ENCODE measurements around the gene LRRIQ3. TPM values are rescaled to one million over a fixed set of nuclear protein-coding genes. Genes with fewer than 3 reads are reported as not detected.

The LRRIQ3 gene
- total RNA-seq, 1 donor from 2014 or later, result 0.21 TPM

GRCh38 chr1:74237035-74237434 is 39.1 kb upstream of the LRRIQ3 start:
- H3K4me1 Mint-ChIP-seq (ENCODE audit: unreplicated experiment), result no peaks in the 10 kb centered on the region
- DNase-seq (ENCODE audit: low spot score), result no peak
- no peaks in the 10 kb centered on the region for H3K36me3 Mint-ChIP-seq (ENCODE audit: low read depth, unreplicated experiment)
- no peaks in the 10 kb centered on the region for H3K27me3 Mint-ChIP-seq (ENCODE audit: unreplicated experiment)
- H3K27ac Mint-ChIP-seq (ENCODE audit: unreplicated experiment), result no peak overlapping the region
- H3K9me3 Mint-ChIP-seq (ENCODE audit: unreplicated experiment), result no peaks in the 10 kb centered on the region
- H3K4me3 Mint-ChIP-seq (ENCODE audit: unreplicated experiment), result no peak overlapping the region
- no peak for TF ChIP-seq CTCF (IDR thresholded peaks at IDR 0.05; ENCODE audit: unreplicated experiment)

- Mint-ChIP-seq H3K4me3 (ENCODE audit: unreplicated experiment) (no peak overlapping the region), H3K36me3 (ENCODE audit: low read depth, unreplicated experiment) (no peaks in the 10 kb centered on the region), H3K4me1 (ENCODE audit: unreplicated experiment) (no peaks in the 10 kb centered on the region), H3K27me3 (ENCODE audit: unreplicated experiment) (no peaks in the 10 kb centered on the region), H3K27ac (ENCODE audit: unreplicated experiment) (no peak overlapping the region), H3K9me3 (ENCODE audit: unreplicated experiment) (no peaks in the 10 kb centered on the region)
- no peak for DNase-seq (ENCODE audit: low spot score)
- TF ChIP-seq CTCF (IDR thresholded peaks at IDR 0.05; ENCODE audit: unreplicated experiment), result no peak
Measured at GRCh38 chr1:74236440-74236839, 38.5 kb upstream of the LRRIQ3 start.

GRCh38 chr1:74235153-74235552 is 37.2 kb upstream of the LRRIQ3 start, which contains the start of gene TNNI3K:
TNNI3K (plus strand) TSS chr1:74235387; CDS start chr1:74235452, 65 bp downstream.
- Mint-ChIP-seq H3K9me3 (ENCODE audit: unreplicated experiment) (no peaks in the 10 kb centered on the region), H3K36me3 (ENCODE audit: low read depth, unreplicated experiment) (no peaks in the 10 kb centered on the region), H3K27me3 (ENCODE audit: unreplicated experiment) (no peaks in the 10 kb centered on the region), H3K27ac (ENCODE audit: unreplicated experiment) (no peak within 1 kb of the TSS), H3K4me3 (ENCODE audit: unreplicated experiment) (no peak within 1 kb of the TSS), H3K4me1 (ENCODE audit: unreplicated experiment) (no peaks in the 10 kb centered on the region)
- DNase-seq (ENCODE audit: low spot score), result no peak
- TF ChIP-seq CTCF (IDR thresholded peaks at IDR 0.05; ENCODE audit: unreplicated experiment), result no peak

- no peak for DNase-seq (ENCODE audit: low spot score)
- no peaks in the 10 kb centered on the region for H3K4me1 Mint-ChIP-seq (ENCODE audit: unreplicated experiment)
- no peak overlapping the region for H3K4me3 Mint-ChIP-seq (ENCODE audit: unreplicated experiment)
- no peak for TF ChIP-seq CTCF (IDR thresholded peaks at IDR 0.05; ENCODE audit: unreplicated experiment)
- no peaks in the 10 kb centered on the region for H3K36me3 Mint-ChIP-seq (ENCODE audit: low read depth, unreplicated experiment)
- H3K9me3 Mint-ChIP-seq (ENCODE audit: unreplicated experiment), result no peaks in the 10 kb centered on the region
- no peak overlapping the region for H3K27ac Mint-ChIP-seq (ENCODE audit: unreplicated experiment)
- H3K27me3 Mint-ChIP-seq (ENCODE audit: unreplicated experiment), result no peaks in the 10 kb centered on the region
Measured at GRCh38 chr1:74223453-74223852, 25.5 kb upstream of the LRRIQ3 start.

- H3K9me3 Mint-ChIP-seq (ENCODE audit: unreplicated experiment), result no peaks in the 10 kb centered on the region
Measured at GRCh38 chr1:74222701-74223100, 24.7 kb upstream of the LRRIQ3 start.

More at GRCh38 chr1:74222701-74223100, 24.7 kb upstream of the LRRIQ3 start:
- Mint-ChIP-seq H3K27ac (ENCODE audit: unreplicated experiment) (no peak overlapping the region), H3K4me1 (ENCODE audit: unreplicated experiment) (no peaks in the 10 kb centered on the region), H3K27me3 (ENCODE audit: unreplicated experiment) (no peaks in the 10 kb centered on the region), H3K4me3 (ENCODE audit: unreplicated experiment) (no peak overlapping the region), H3K36me3 (ENCODE audit: low read depth, unreplicated experiment) (no peaks in the 10 kb centered on the region)
- TF ChIP-seq CTCF (IDR thresholded peaks at IDR 0.05; ENCODE audit: unreplicated experiment), result no peak
- no peak for DNase-seq (ENCODE audit: low spot score)

All from endothelial cell (in vitro differentiated cells).